WTC11 (cell line): Measurements from ENCODE around the gene KDM4B.

Source experiments
- ATF1 ChIP-seq: sonication (generic); formaldehyde crosslinking; IDR thresholded peaks from 2 replicates; pipeline ENCODE4 v1.8.1; 2023; ENCODE audit warnings: mild to moderate bottlenecking, moderate library complexity, missing genetic modification reagents
- CBFB ChIP-seq: sonication (generic); formaldehyde crosslinking; IDR thresholded peaks from 2 replicates; pipeline ENCODE4 v1.8.1; 2022; ENCODE audit warnings: mild to moderate bottlenecking, low read depth, missing genetic modification reagents
- CREB1 ChIP-seq: sonication (generic); formaldehyde crosslinking; IDR thresholded peaks from 2 replicates; pipeline ENCODE4 v1.8.0; 2023; ENCODE audit warnings: mild to moderate bottlenecking, missing genetic modification reagents
- ETV6 ChIP-seq: sonication (generic); formaldehyde crosslinking; IDR thresholded peaks from 2 replicates; pipeline ENCODE4 v1.8.1; 2022; ENCODE audit warnings: mild to moderate bottlenecking, missing genetic modification reagents
- GTF2I ChIP-seq: fragments of 250-450 bp; sonication (Bioruptor Pico); conservative IDR thresholded peaks from 2 replicates; pipeline ENCODE4 v1.4.0; 2021; ENCODE audit warnings: mild to moderate bottlenecking
- HMGA2 ChIP-seq: fragments of 250-450 bp; sonication (Bioruptor Pico); IDR thresholded peaks from 2 replicates; pipeline ENCODE4 v1.4.0; 2021; ENCODE audit warnings: mild to moderate bottlenecking, moderate library complexity
- NFYB ChIP-seq: sonication (generic); formaldehyde crosslinking; conservative IDR thresholded peaks from 2 replicates; pipeline ENCODE4 v1.8.0; 2022; ENCODE audit warnings: low read depth, missing genetic modification reagents
- SP1 ChIP-seq: sonication (generic); formaldehyde crosslinking; conservative IDR thresholded peaks from 2 replicates; pipeline ENCODE4 v1.8.1; 2022; ENCODE audit warnings: missing genetic modification reagents
- TF ChIP-seq, protein P1 (sequence below): fragments of 200-600 bp; IDR thresholded peaks from 2 replicates; pipeline ENCODE4 v1.8.0; 2022; ENCODE audit warnings: antibody characterized with exemption
- TF ChIP-seq, protein P2 (sequence below): sonication (generic); formaldehyde crosslinking; IDR thresholded peaks from 2 replicates; pipeline ENCODE4 v1.8.1; 2022; ENCODE audit warnings: missing genetic modification reagents, borderline replicate concordance
- TF ChIP-seq, protein P3 (sequence below): sonication (generic); formaldehyde crosslinking; IDR thresholded peaks from 2 replicates; pipeline ENCODE4 v1.8.1; 2022; ENCODE audit warnings: mild to moderate bottlenecking, missing genetic modification reagents, moderate library complexity, borderline replicate concordance
- TF ChIP-seq, protein P4 (sequence below): sonication (generic); formaldehyde crosslinking; IDR thresholded peaks from 2 replicates; pipeline ENCODE4 v1.8.1; 2022; ENCODE audit warnings: mild to moderate bottlenecking, moderate library complexity, missing genetic modification reagents
- TF ChIP-seq, protein P5 (sequence below): sonication (generic); formaldehyde crosslinking; IDR thresholded peaks from 2 replicates; pipeline ENCODE4 v1.8.1; 2022; ENCODE audit warnings: low read depth, missing genetic modification reagents, borderline replicate concordance
- TF ChIP-seq, protein P6 (sequence below): fragments of 250-450 bp; sonication (Bioruptor Pico); IDR thresholded peaks from 2 replicates; pipeline ENCODE4 v2.1.2; 2022; ENCODE audit warnings: mild to moderate bottlenecking, moderate library complexity

DNA sequence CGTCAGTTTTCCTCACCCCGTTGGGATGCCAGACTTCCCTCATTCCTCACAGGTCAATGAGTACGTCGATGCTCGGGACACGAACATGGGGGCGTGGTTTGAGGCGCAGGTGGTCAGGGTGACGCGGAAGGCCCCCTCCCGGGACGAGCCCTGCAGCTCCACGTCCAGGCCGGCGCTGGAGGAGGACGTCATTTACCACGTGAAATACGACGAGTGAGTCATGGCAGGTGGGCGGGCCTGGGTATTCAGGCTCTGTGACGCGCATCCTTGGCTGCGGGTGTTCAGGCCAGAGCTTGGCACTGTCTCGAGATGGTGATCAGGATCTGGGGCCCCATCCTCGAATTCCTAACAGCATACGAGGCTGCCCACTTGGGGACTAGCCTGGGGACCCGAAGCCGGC, 38.2 kb upstream of the KDM4B start:
- TF ChIP-seq SP1 (no peak), NFYB (no peak), CBFB (no peak), ATF1 (CRISPR knock-in tag) (no peak), GTF2I (CRISPR knock-in tag) (no peak), HMGA2 (CRISPR knock-in tag) (no peak), ETV6 (no peak), CREB1 (CRISPR knock-in tag) (no peak)
- TF ChIP-seq, protein P1, sequence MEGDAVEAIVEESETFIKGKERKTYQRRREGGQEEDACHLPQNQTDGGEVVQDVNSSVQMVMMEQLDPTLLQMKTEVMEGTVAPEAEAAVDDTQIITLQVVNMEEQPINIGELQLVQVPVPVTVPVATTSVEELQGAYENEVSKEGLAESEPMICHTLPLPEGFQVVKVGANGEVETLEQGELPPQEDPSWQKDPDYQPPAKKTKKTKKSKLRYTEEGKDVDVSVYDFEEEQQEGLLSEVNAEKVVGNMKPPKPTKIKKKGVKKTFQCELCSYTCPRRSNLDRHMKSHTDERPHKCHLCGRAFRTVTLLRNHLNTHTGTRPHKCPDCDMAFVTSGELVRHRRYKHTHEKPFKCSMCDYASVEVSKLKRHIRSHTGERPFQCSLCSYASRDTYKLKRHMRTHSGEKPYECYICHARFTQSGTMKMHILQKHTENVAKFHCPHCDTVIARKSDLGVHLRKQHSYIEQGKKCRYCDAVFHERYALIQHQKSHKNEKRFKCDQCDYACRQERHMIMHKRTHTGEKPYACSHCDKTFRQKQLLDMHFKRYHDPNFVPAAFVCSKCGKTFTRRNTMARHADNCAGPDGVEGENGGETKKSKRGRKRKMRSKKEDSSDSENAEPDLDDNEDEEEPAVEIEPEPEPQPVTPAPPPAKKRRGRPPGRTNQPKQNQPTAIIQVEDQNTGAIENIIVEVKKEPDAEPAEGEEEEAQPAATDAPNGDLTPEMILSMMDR = no peak
- TF ChIP-seq, protein P2, sequence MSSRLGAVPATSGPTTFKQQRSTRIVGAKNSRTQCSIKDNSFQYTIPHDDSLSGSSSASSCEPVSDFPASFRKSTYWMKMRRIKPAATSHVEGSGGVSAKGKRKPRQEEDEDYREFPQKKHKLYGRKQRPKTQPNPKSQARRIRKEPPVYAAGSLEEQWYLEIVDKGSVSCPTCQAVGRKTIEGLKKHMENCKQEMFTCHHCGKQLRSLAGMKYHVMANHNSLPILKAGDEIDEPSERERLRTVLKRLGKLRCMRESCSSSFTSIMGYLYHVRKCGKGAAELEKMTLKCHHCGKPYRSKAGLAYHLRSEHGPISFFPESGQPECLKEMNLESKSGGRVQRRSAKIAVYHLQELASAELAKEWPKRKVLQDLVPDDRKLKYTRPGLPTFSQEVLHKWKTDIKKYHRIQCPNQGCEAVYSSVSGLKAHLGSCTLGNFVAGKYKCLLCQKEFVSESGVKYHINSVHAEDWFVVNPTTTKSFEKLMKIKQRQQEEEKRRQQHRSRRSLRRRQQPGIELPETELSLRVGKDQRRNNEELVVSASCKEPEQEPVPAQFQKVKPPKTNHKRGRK (CRISPR knock-in tag) = no peak
- TF ChIP-seq, protein P3, sequence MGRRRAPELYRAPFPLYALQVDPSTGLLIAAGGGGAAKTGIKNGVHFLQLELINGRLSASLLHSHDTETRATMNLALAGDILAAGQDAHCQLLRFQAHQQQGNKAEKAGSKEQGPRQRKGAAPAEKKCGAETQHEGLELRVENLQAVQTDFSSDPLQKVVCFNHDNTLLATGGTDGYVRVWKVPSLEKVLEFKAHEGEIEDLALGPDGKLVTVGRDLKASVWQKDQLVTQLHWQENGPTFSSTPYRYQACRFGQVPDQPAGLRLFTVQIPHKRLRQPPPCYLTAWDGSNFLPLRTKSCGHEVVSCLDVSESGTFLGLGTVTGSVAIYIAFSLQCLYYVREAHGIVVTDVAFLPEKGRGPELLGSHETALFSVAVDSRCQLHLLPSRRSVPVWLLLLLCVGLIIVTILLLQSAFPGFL = no peak
- TF ChIP-seq, protein P4, sequence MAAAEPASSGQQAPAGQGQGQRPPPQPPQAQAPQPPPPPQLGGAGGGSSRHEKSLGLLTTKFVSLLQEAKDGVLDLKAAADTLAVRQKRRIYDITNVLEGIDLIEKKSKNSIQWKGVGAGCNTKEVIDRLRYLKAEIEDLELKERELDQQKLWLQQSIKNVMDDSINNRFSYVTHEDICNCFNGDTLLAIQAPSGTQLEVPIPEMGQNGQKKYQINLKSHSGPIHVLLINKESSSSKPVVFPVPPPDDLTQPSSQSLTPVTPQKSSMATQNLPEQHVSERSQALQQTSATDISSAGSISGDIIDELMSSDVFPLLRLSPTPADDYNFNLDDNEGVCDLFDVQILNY (CRISPR knock-in tag) = no peak
- TF ChIP-seq, protein P5, sequence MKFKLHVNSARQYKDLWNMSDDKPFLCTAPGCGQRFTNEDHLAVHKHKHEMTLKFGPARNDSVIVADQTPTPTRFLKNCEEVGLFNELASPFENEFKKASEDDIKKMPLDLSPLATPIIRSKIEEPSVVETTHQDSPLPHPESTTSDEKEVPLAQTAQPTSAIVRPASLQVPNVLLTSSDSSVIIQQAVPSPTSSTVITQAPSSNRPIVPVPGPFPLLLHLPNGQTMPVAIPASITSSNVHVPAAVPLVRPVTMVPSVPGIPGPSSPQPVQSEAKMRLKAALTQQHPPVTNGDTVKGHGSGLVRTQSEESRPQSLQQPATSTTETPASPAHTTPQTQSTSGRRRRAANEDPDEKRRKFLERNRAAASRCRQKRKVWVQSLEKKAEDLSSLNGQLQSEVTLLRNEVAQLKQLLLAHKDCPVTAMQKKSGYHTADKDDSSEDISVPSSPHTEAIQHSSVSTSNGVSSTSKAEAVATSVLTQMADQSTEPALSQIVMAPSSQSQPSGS (CRISPR knock-in tag) = no peak
- TF ChIP-seq, protein P6, sequence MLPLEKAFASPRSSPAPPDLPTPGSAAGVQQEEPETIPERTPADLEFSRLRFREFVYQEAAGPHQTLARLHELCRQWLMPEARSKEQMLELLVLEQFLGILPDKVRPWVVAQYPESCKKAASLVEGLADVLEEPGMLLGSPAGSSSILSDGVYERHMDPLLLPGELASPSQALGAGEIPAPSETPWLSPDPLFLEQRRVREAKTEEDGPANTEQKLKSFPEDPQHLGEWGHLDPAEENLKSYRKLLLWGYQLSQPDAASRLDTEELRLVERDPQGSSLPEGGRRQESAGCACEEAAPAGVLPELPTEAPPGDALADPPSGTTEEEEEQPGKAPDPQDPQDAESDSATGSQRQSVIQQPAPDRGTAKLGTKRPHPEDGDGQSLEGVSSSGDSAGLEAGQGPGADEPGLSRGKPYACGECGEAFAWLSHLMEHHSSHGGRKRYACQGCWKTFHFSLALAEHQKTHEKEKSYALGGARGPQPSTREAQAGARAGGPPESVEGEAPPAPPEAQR = no peak
